Panc1 (cell line): ENCODE data around the gene VWA5B2. TPM values are rescaled to one million over a fixed set of nuclear protein-coding genes. Genes with fewer than 3 reads are reported as not detected.

Experiments used
- ATAC-seq: fragments of 200-7000 bp; cut with Tn5 transposase; 2 replicates; pipeline ENCODE4 v1.9.1; 2020; ENCODE audit warnings: mild to moderate bottlenecking, moderate library complexity
- BruUV-seq: library from RNA; stranded (reverse); fragments of 400-500 nt; replicated peaks from 2 replicates; lab custom pipeline; 2021; lab: Mats Ljungman, UMichigan
- CTCF ChIA-PET: fragments of 300-600 bp; sonication (Branson Sonifier 250); formaldehyde crosslinking; loops from one replicate; lab custom pipeline; 2022; ENCODE audit warnings: antibody characterized with exemption; lab: Charles Lee
- POLR2A ChIA-PET: fragments of 300-600 bp; sonication (Branson Sonifier 250); formaldehyde crosslinking; loops from one replicate; lab custom pipeline; 2022; ENCODE audit warnings: antibody characterized with exemption; lab: Charles Lee
- DNase-seq: peaks from one replicate; pipeline ENCODE4 v3.0.0-alpha.2; 2010; ENCODE audit warnings: low read depth, low spot score
- H3K27ac ChIP-seq: 2 replicates; pipeline ENCODE4 v1.5.1; 2011; ENCODE audit warnings: mild to moderate bottlenecking, low read length, inconsistent platforms
- H3K27me3 ChIP-seq: fragments of 200-500 bp; sonication (Bioruptor generic); 2 replicates; pipeline ENCODE4 v1.6.0; 2014; ENCODE audit warnings: low read length, inconsistent platforms; ENCODE audit not compliant: control insufficient read depth, insufficient read depth
- H3K36me3 ChIP-seq: fragments of 200-500 bp; sonication (Bioruptor generic); 2 replicates; pipeline ENCODE4 v1.5.1; 2014; ENCODE audit warnings: inconsistent platforms, mild to moderate bottlenecking, low read length, moderate library complexity; ENCODE audit not compliant: control insufficient read depth, insufficient read depth
- H3K4me1 ChIP-seq: 2 replicates; pipeline ENCODE4 v1.5.1; 2011; ENCODE audit warnings: inconsistent platforms, mild to moderate bottlenecking, low read length, moderate library complexity; ENCODE audit not compliant: control insufficient read depth, insufficient read depth
- H3K4me3 ChIP-seq, 2 experiments: 2 replicates each; pipeline ENCODE4 v1.5.1; 2011 to 2012; ENCODE audit warnings: low read depth in 2 of 2, low read length in 2 of 2, mild to moderate bottlenecking in 2 of 2, inconsistent platforms in 1 of 2, moderate library complexity in 1 of 2
- H3K9me3 ChIP-seq: fragments of 200-500 bp; sonication (Bioruptor generic); 2 replicates; pipeline ENCODE4 v1.5.1; 2014; ENCODE audit warnings: low read depth, mild to moderate bottlenecking, inconsistent platforms, low read length, moderate library complexity; ENCODE audit not compliant: control insufficient read depth, insufficient read depth
- CTCF ChIP-seq: fragments of 450-650 bp; IDR thresholded peaks from 2 replicates; pipeline ENCODE4 v1.5.1; 2017; ENCODE audit warnings: mild to moderate bottlenecking
- POLR2AphosphoS5 ChIP-seq: IDR thresholded peaks from 2 replicates; pipeline ENCODE4 v1.6.1; 2012; ENCODE audit warnings: mild to moderate bottlenecking, low read depth, low read length, moderate library complexity
- REST ChIP-seq, 2 experiments: IDR thresholded peaks; 2 replicates each; pipeline ENCODE4 v1.6.1; 2011 to 2012; ENCODE audit warnings: low read depth in 2 of 2, control low read depth in 1 of 2, low read length in 1 of 2, mild to moderate bottlenecking in 1 of 2, moderate library complexity in 1 of 2; ENCODE audit not compliant: insufficient read depth in 1 of 2
- SIN3A ChIP-seq: IDR thresholded peaks from 2 replicates; pipeline ENCODE4 v1.6.1; 2012; ENCODE audit warnings: low read depth, mild to moderate bottlenecking, low read length, moderate library complexity, borderline replicate concordance; ENCODE audit not compliant: insufficient read depth
- TCF7L2 ChIP-seq: IDR thresholded peaks from 2 replicates; pipeline ENCODE4 v1.6.1; 2011; ENCODE audit warnings: mild to moderate bottlenecking, low read depth, low read length, inconsistent platforms
- in situ Hi-C: cut with HindIII; loops from 2 replicates; pipeline ENCODE4 v1.10.0; 2016; ENCODE audit warnings: low sequenced_read_pairs, low pct_unique_long_range_greater_than_20kb
- intact Hi-C: fragments of 100-400 bp; cut with micrococcal nuclease; formaldehyde crosslinking; loops from one replicate; pipeline ENCODE4 v1.10.0; 2022; ENCODE audit not compliant: unreplicated experiment
- total RNA-seq: library from RNA; stranded (reverse); gene quantifications from one replicate; pipeline ENCODE4 v1.2.1, GENCODE V29; 2021; ENCODE audit not compliant: unreplicated experiment

VWA5B2 gene
- total RNA-seq, 1 experiment from 2014 or later = 0.28 TPM

GRCh38 chr3:184249412-184250166, 20.2 kb downstream of the VWA5B2 start, which contains the start of gene EEF1AKMT4:
Gene EEF1AKMT4 (plus strand): TSS chr3:184249672. CDS start chr3:184249695, 23 bp downstream.
- POLR2A ChIA-PET = no interaction called here

More at GRCh38 chr3:184249412-184250166, 20.2 kb downstream of the VWA5B2 start, which contains the start of gene EEF1AKMT4:
- TF ChIP-seq SIN3A (peak; percentile 97), CTCF (no peak), REST (IDR thresholded peaks at IDR 0.05; ENCODE audit: insufficient read depth in 1 of 2, low read depth in 2 of 2, low read length in 1 of 2) (no peak; a peak in 1 of 4 replicates), TCF7L2 (no peak), POLR2AphosphoS5 (no peak)
- in situ Hi-C loops = no loop called here
- DNase-seq (peak; percentile 94), ATAC-seq (peak; percentile 96)
- H3K27me3 ChIP-seq = no peaks in the 10 kb centered on the region
- intact Hi-C loops = no loop called here
- BruUV-seq = no TSS peak
- peak within 1 kb of the TSS; percentile 100 for H3K27ac ChIP-seq
- CTCF ChIA-PET = interaction anchor here (0.6 to 1.4 kb wide), 5 partner anchors 12 to 208 kb away, joined by 3 to 5 read pairs (median 4); partner anchors contain the start of gene CAMK2N2
- H3K36me3 ChIP-seq = peaks cover 2% of the 10 kb centered on the region; the same call in 1 of the 2 replicates
- H3K9me3 ChIP-seq = no peaks in the 10 kb centered on the region
- H3K4me1 ChIP-seq = 0 out of 2 replicates have a peak, but pooled peaks cover 5% of the 10 kb centered on the region
- H3K4me3 ChIP-seq = peak within 1 kb of the TSS; percentile 92 to 96
